Cardiac muscle cell (in vitro differentiated cells and primary cell): ENCODE data around the gene ZIC4. TPM values are rescaled to one million over a fixed set of nuclear protein-coding genes. Genes with fewer than 3 reads are reported as not detected.

Experiments used
- DNase-seq, 2 donors: peaks; one replicate each; pipeline versions ENCODE4 v3.0.0 to v3.0.0-alpha.2; 2010 to 2017; ENCODE audit warnings: low read depth in 1 of 2, low spot score in 1 of 2
- H3K27ac ChIP-seq: fragments of 200-600 bp; sonication (generic); 2 replicates; pipeline ENCODE4 v1.5.1; 2016
- H3K27me3 ChIP-seq: fragments of 200-600 bp; sonication (generic); 2 replicates; pipeline ENCODE4 v1.6.0; 2016; ENCODE audit warnings: control low read depth
- H3K36me3 ChIP-seq: fragments of 200-600 bp; sonication (generic); 2 replicates; pipeline ENCODE4 v1.5.1; 2016; ENCODE audit warnings: control low read depth
- H3K4me1 ChIP-seq: fragments of 200-600 bp; sonication (generic); 2 replicates; pipeline ENCODE4 v1.8.1; 2017; ENCODE audit warnings: low read depth, mild to moderate bottlenecking, mixed run types
- H3K4me3 ChIP-seq: fragments of 200-600 bp; sonication (generic); 2 replicates; pipeline ENCODE4 v1.5.1; 2016; ENCODE audit warnings: mild to moderate bottlenecking
- H3K9me3 ChIP-seq: fragments of 200-600 bp; sonication (generic); 2 replicates; pipeline ENCODE4 v1.5.1; 2017; ENCODE audit warnings: low read depth, mild to moderate bottlenecking, control low read depth
- polyA plus RNA-seq: library from polyadenylated mRNA; unstranded; fragments of >200 nt; fragmentation: Nextera tagmentation; extraction: Ambion mirVana; gene quantifications from 2 replicates; pipeline ENCODE4 v1.2.1, GENCODE V29; 2016
- total RNA-seq: library from RNA; depleted of rRNA; stranded (reverse); fragments of >200 nt; gene quantifications from 2 replicates; pipeline ENCODE4 v1.2.3, GENCODE V29; 2016
- TF ChIP-seq, protein P1 (sequence below): IDR thresholded peaks from 2 replicates; pipeline ENCODE4 v1.5.1; 2012; ENCODE audit warnings: low read depth, mild to moderate bottlenecking, low read length

The ZIC4 gene
- not detected in 2 replicates for total RNA-seq
- polyA plus RNA-seq, result not detected in 2 replicates

- no peak for DNase-seq
- TF ChIP-seq, protein P1, sequence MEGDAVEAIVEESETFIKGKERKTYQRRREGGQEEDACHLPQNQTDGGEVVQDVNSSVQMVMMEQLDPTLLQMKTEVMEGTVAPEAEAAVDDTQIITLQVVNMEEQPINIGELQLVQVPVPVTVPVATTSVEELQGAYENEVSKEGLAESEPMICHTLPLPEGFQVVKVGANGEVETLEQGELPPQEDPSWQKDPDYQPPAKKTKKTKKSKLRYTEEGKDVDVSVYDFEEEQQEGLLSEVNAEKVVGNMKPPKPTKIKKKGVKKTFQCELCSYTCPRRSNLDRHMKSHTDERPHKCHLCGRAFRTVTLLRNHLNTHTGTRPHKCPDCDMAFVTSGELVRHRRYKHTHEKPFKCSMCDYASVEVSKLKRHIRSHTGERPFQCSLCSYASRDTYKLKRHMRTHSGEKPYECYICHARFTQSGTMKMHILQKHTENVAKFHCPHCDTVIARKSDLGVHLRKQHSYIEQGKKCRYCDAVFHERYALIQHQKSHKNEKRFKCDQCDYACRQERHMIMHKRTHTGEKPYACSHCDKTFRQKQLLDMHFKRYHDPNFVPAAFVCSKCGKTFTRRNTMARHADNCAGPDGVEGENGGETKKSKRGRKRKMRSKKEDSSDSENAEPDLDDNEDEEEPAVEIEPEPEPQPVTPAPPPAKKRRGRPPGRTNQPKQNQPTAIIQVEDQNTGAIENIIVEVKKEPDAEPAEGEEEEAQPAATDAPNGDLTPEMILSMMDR, result no peak
- Histone ChIP-seq H3K36me3 (no peaks in the 10 kb centered on the region), H3K4me1 (peaks cover 4% of the 10 kb centered on the region), H3K9me3 (no peaks in the 10 kb centered on the region), H3K27ac (no peak within 1 kb of the TSS), H3K27me3 (peaks cover 100% of the 10 kb centered on the region), H3K4me3 (no peak within 1 kb of the TSS)
These were observed at the start of gene ZIC4 for GRCh38 chr3:147406028-147406931. ZIC4 (minus strand) TSS chr3:147406543; CDS start chr3:147402797, 3,746 bp downstream.

GRCh38 chr3:147449669-147450068 is 43.3 kb upstream of the ZIC4 start:
- H3K36me3 ChIP-seq, result no peaks in the 10 kb centered on the region
- no peak overlapping the region for H3K27ac ChIP-seq
- TF ChIP-seq, protein P1, result no peak
- H3K27me3 ChIP-seq, result no peaks in the 10 kb centered on the region
- H3K4me3 ChIP-seq, result no peak overlapping the region
- no peaks in the 10 kb centered on the region for H3K9me3 ChIP-seq
- no peak for DNase-seq
- no peaks in the 10 kb centered on the region for H3K4me1 ChIP-seq

DNA sequence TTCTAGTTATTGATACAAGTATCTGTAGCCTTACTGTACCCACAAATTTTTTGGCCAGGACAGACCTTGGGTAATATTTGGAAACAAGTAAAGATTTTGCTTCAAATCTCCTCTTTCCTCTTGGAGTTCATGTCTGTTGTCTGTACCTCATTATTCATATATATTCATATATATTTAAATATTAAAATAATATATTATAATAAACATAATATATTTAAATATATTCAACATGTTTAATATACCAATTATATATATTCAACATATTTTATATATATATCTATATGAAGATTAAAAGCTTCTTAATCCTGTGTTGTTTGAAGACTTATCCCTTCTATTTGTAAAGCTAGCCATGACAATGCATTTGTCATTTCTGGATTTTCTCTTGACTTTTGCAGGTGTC is 40.9 kb upstream of the ZIC4 start:
- Histone ChIP-seq H3K36me3 (no peaks in the 10 kb centered on the region), H3K27ac (no peak overlapping the region), H3K27me3 (no peaks in the 10 kb centered on the region), H3K4me3 (no peak overlapping the region), H3K9me3 (no peaks in the 10 kb centered on the region), H3K4me1 (no peaks in the 10 kb centered on the region)
- TF ChIP-seq, protein P1, result no peak
- no peak for DNase-seq

GRCh38 chr3:147431751-147432150 is 25.4 kb upstream of the ZIC4 start:
- H3K4me3 ChIP-seq, result no peak overlapping the region
- TF ChIP-seq, protein P1, result no peak
- H3K27ac ChIP-seq, result no peak overlapping the region
- no peaks in the 10 kb centered on the region for H3K36me3 ChIP-seq
- no peaks in the 10 kb centered on the region for H3K4me1 ChIP-seq
- H3K9me3 ChIP-seq, result no peaks in the 10 kb centered on the region
- DNase-seq, result no peak
- peaks cover 69% of the 10 kb centered on the region for H3K27me3 ChIP-seq

DNA sequence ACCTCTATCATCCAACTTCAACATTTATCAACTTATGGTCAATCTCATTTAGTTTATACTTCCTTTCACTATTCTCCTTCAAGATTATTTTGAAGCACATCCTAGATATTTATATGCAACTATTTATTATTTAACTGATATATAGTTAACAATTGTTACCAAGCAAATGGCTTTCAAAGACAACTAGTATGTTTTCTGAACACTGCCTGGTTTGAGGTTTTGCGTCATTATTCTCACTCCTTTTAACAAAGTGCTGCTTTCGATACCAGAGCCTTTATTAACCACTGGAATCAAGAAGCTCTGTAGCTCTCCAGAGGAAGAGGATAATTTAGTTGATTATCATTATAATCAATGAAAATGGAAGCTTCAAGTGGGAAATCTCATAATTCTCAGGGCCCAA is 22.4 kb upstream of the ZIC4 start:
- TF ChIP-seq, protein P1, result no peak
- H3K9me3 ChIP-seq, result no peaks in the 10 kb centered on the region
- peaks cover 99% of the 10 kb centered on the region for H3K27me3 ChIP-seq
- H3K36me3 ChIP-seq, result no peaks in the 10 kb centered on the region
- no peak for DNase-seq
- no peaks in the 10 kb centered on the region for H3K4me1 ChIP-seq
- no peak overlapping the region for H3K27ac ChIP-seq
- no peak overlapping the region for H3K4me3 ChIP-seq
